ENCODE data around the gene JUND. TPM values are rescaled to one million over a fixed set of nuclear protein-coding genes. Genes with fewer than 3 reads are reported as not detected.

JUND gene
- total RNA-seq, 2 donors from 2014 or later: 112 to 148 TPM

DNA sequence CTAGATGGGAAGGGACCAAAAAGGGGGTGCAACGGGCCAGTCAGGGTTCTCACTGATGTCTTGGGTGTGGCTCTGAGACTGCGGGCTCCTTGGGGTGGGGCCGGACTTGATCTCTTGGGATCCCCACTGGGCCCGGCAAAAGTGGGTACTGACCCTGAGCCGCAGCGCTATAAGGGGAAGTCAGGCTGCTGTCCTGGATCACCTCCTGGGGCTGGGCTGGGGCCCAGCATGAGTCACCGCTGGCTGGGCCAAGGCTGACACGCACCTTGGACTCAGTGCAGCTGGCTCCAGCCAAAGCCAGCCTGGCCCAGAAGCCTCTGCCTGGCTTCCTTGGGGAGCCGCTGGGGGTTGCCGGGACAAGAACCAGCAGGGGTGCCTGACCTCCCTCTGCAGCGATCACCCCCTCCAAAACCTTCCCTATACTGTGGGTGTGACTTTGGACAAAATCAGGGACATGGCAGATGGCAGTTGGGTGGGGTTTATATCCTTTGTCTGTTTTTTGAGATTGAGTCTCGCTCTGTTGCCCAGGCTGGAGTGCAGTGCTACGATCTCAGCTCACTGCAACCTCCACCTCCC is 6.6 kb downstream of the JUND start:
- no peak overlapping the region for H3K27ac Mint-ChIP-seq
- H3K4me1 Mint-ChIP-seq: peaks cover 15% of the 10 kb centered on the region
- DNase-seq: peak; percentile 76
- H3K4me3 Mint-ChIP-seq: no peak overlapping the region
- Histone ChIP-seq H3K4me1 (ENCODE audit: control insufficient read depth, insufficient read depth, low read length) (no peaks in the 10 kb centered on the region), H3K4me3 (ENCODE audit: low read length) (no peak overlapping the region), H3K36me3 (ENCODE audit: control insufficient read depth, insufficient read depth, low read length) (peaks cover 27% of the 10 kb centered on the region), H3K9ac (ENCODE audit: extremely low read depth, low read length, poor library complexity, severe bottlenecking) (no peak overlapping the region), H3K9me3 (ENCODE audit: control insufficient read depth, low read length) (no peaks in the 10 kb centered on the region), H3K27ac (ENCODE audit: low read depth, low read length) (no peak overlapping the region), H3K27me3 (ENCODE audit: control insufficient read depth, insufficient read depth, low read length, poor library complexity, severe bottlenecking) (no peaks in the 10 kb centered on the region)
- no peaks in the 10 kb centered on the region for H3K9me3 Mint-ChIP-seq
- H3K27me3 Mint-ChIP-seq (ENCODE audit: insufficient read depth): peaks cover 2% of the 10 kb centered on the region
- 92 to 94% methylated on average over 8 to 12 of the region's 13 CpGs for WGBS, 2 experiments (ENCODE audit: insufficient coverage in 1 of 2, insufficient read length in 1 of 2)
- peaks cover 29% of the 10 kb centered on the region for H3K36me3 Mint-ChIP-seq (ENCODE audit: low read depth)
- TF ChIP-seq, protein P1, sequence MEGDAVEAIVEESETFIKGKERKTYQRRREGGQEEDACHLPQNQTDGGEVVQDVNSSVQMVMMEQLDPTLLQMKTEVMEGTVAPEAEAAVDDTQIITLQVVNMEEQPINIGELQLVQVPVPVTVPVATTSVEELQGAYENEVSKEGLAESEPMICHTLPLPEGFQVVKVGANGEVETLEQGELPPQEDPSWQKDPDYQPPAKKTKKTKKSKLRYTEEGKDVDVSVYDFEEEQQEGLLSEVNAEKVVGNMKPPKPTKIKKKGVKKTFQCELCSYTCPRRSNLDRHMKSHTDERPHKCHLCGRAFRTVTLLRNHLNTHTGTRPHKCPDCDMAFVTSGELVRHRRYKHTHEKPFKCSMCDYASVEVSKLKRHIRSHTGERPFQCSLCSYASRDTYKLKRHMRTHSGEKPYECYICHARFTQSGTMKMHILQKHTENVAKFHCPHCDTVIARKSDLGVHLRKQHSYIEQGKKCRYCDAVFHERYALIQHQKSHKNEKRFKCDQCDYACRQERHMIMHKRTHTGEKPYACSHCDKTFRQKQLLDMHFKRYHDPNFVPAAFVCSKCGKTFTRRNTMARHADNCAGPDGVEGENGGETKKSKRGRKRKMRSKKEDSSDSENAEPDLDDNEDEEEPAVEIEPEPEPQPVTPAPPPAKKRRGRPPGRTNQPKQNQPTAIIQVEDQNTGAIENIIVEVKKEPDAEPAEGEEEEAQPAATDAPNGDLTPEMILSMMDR (conservative IDR thresholded peaks at IDR 0.05): no peak

DNA sequence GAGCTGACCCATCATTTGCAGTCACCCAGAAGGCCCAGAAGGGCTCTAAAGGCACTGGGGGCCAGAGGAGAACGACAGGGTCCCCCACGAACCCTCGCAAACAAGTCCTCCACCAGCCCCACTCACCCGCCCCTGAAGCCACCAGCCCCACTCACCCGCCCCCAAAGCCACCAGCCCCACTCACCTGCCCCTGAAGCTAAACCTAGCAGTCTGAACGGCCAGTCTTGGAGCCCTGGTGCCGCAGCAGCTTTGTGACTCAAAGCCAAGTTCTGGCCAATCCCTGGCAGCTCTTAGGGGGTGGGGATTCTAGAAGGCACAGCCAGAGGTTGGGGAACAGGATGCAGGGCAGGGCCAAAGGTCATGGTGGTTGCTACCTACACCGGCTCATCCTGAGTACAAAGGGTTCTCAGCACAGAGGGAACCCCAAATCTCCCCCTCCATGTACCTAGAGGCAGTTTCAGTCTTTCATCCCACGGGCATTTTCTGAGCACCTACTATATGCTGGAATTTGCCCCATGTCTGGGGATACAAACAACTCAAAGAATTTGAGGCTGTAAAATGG is 7.1 kb downstream of the JUND start, which contains the start of gene IQCN:
Gene IQCN (minus strand): TSS at position 234 of the 562 bp plus-strand sequence. CDS start 4,974 bp downstream, outside the sequence.
- Mint-ChIP-seq H3K9me3 (no peaks in the 10 kb centered on the region), H3K27ac (no peak within 1 kb of the TSS), H3K27me3 (ENCODE audit: insufficient read depth) (peaks cover 2% of the 10 kb centered on the region), H3K4me3 (no peak within 1 kb of the TSS), H3K36me3 (ENCODE audit: low read depth) (peaks cover 28% of the 10 kb centered on the region), H3K4me1 (peaks cover 15% of the 10 kb centered on the region)
- TF ChIP-seq, protein P1 (conservative IDR thresholded peaks at IDR 0.05): no peak
- Histone ChIP-seq H3K9ac (ENCODE audit: extremely low read depth, low read length, poor library complexity, severe bottlenecking) (no peak within 1 kb of the TSS), H3K9me3 (ENCODE audit: control insufficient read depth, low read length) (no peaks in the 10 kb centered on the region), H3K4me3 (ENCODE audit: low read length) (no peak within 1 kb of the TSS), H3K36me3 (ENCODE audit: control insufficient read depth, insufficient read depth, low read length) (peaks cover 27% of the 10 kb centered on the region), H3K27ac (ENCODE audit: low read depth, low read length) (no peak within 1 kb of the TSS), H3K4me1 (ENCODE audit: control insufficient read depth, insufficient read depth, low read length) (no peaks in the 10 kb centered on the region), H3K27me3 (ENCODE audit: control insufficient read depth, insufficient read depth, low read length, poor library complexity, severe bottlenecking) (no peaks in the 10 kb centered on the region)
- peak; percentile 75 for DNase-seq
- 94 to 100% methylated on average over 2 to 9 of the region's 9 CpGs for WGBS, 2 experiments (ENCODE audit: insufficient coverage in 1 of 2, insufficient read length in 1 of 2)

DNA sequence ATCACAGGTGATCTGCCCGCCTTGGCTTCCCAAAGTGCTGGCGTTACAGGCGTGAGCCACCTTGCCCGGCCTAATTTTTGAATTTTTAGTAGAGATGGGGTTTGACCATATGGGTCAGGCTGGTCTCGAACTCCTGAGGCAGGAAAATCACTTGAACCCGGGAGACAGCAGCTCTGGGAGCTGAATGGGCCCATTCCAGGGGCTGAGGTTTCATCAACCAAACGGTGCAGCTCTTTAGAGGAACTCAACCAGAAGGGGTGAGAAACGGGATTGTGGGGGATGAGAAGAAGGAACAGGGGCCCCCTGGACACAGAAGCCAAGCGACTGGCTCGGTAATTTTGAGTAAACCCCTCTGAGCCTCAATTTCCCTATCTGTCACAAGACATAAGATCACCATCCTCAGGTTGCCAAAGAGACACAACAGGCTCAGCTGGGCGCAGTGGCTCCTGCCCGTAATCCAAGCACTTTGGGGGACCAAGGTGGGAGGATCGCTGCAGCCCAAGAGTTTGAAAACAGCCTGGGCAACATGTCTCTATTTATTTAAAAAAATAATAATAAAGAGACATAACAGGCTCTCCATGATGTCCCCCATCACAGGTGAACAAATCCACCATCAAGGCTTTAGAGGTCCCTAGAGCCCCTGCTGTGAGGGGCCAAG is 7.7 kb downstream of the JUND start:
- no peaks in the 10 kb centered on the region for H3K9me3 ChIP-seq (ENCODE audit: control insufficient read depth, low read length)
- Mint-ChIP-seq H3K9me3 (no peaks in the 10 kb centered on the region), H3K27ac (no peak overlapping the region), H3K36me3 (ENCODE audit: low read depth) (peaks cover 24% of the 10 kb centered on the region), H3K4me3 (no peak overlapping the region), H3K27me3 (ENCODE audit: insufficient read depth) (peaks cover 2% of the 10 kb centered on the region), H3K4me1 (peaks cover 9% of the 10 kb centered on the region)
- no peak overlapping the region for H3K4me3 ChIP-seq (ENCODE audit: low read length)
- WGBS, 2 experiments (ENCODE audit: insufficient coverage in 1 of 2, insufficient read length in 1 of 2): 94 to 97% methylated on average over 7 to 12 of the region's 13 CpGs
- peaks cover 22% of the 10 kb centered on the region for H3K36me3 ChIP-seq (ENCODE audit: control insufficient read depth, insufficient read depth, low read length)
- no peaks in the 10 kb centered on the region for H3K4me1 ChIP-seq (ENCODE audit: control insufficient read depth, insufficient read depth, low read length)
- DNase-seq: no peak
- no peaks in the 10 kb centered on the region for H3K27me3 ChIP-seq (ENCODE audit: control insufficient read depth, insufficient read depth, low read length, poor library complexity, severe bottlenecking)
- no peak overlapping the region for H3K27ac ChIP-seq (ENCODE audit: low read depth, low read length)
- TF ChIP-seq, protein P1 (conservative IDR thresholded peaks at IDR 0.05): no peak
- H3K9ac ChIP-seq (ENCODE audit: extremely low read depth, low read length, poor library complexity, severe bottlenecking): no peak overlapping the region

Measured in endodermal cell (in vitro differentiated cells).